HG02798 (cell line): ENCODE data around the gene MYO1B.

Source experiments
- ATAC-seq: cut with Tn5 transposase; IDR thresholded peaks from one replicate; pipeline ENCODE4 v1.9.1; 2021; ENCODE audit warnings: mild to moderate bottlenecking; ENCODE audit not compliant: unreplicated experiment, poor library complexity

MYO1B gene

DNA sequence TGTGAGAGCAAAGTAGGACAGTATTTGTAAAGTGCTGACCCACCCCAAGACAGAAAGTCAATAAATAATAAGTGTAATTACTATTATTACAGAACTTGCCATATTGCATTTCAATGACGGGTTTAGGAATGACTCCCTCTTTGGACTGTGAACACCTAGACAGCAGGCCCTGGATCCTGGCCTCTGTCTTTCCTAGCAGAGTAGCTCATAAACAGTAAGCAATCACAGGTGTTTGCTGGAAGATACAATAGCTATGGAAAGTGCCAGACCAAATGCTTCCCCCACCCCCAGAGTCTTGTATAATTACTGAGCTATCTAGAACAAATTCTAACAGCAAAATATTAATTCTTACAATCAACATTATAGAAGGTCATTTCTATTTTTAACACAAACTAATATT lies 20.1 kb upstream of the MYO1B start:
- no peak for ATAC-seq

GRCh38 chr2:191225690-191226089 lies 19.5 kb upstream of the MYO1B start:
- ATAC-seq, result no peak

GRCh38 chr2:191226196-191226595 lies 19.0 kb upstream of the MYO1B start:
- ATAC-seq, result no peak

DNA sequence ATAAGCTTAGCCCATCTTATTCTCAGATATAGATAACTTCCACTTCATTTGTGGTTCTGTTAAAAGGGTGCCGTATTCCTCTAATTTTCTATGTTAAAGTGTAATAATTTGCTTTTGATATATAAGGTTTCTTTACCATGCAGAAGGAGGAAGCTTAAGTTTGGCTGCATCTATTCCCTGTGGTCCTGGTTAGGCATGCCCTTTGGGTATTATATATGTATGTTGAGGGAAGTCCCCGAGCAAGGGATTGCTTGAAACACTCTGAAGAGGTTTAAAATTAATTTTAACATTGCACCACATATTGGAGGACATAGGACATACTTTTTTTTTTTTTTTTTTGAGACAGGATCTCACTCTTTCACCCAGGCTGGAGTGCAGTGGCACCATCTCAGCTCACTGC lies 16.9 kb upstream of the MYO1B start:
- no peak for ATAC-seq

- no peak for ATAC-seq
Observed at GRCh38 chr2:191228861-191229260, 16.3 kb upstream of the MYO1B start.

- no peak for ATAC-seq
Observed at GRCh38 chr2:191230174-191230573, 15.0 kb upstream of the MYO1B start.

GRCh38 chr2:191231995-191232394 lies 13.2 kb upstream of the MYO1B start:
- no peak for ATAC-seq

- no peak for ATAC-seq
Observed at GRCh38 chr2:191233533-191233932, 11.7 kb upstream of the MYO1B start.

DNA sequence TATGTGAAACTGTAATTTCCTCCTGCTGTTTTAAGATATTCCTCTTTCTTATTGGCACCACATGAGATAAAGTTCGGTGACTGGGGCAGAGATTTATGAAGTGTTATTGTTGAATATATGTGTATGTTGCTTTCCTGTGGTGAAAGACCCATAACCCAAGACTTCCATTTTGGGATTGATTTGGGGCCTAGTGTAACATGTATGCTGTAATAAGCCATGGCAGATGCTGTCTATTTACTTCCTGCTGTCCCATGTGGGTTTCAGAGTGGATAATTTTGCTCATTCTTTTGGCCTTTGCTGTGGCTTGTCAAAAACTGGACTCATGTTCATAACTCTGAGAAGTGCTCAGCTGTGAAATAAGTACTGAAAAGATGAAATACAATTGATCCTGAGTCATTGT lies 10.8 kb upstream of the MYO1B start:
- ATAC-seq, result no peak

DNA sequence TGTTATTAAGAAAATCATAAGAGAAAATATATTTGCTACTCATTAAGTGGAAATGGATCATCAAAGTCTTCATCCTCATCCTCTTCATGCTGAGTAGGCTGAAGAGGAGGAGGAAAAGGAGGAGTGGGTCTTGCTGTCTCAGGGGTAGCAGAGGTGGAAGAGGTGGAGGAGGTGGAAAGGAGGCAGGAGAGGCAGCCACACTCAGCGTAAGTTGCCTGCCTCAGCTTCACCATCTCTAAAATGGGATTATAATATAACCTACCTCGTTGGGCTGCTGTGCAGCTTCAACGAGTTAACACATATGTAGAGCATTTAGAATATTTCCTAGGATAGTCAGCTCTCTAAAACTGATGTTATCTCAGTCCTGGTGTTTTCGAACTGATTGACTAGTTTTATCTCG lies 4.3 kb upstream of the MYO1B start:
- no peak for ATAC-seq

DNA sequence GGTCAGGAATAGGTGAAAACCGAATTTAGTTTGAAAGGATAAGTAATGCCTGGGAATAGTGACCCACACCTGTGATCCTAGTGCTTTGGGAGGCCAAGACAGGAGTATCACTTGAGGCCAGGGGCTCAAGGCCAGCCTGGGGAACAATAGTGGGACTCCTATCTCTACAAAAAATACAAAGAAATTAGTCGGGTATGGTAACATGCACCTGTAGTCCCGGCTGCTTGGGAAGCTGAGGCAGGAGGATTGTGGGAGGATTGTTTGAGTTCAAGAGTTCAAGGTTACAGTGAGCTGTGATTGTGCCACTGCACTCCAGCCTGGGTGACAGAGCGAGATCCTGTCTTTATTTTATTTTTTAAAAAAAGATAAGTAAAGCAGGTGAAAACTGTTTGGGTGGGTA lies 3.8 kb upstream of the MYO1B start:
- no peak for ATAC-seq

GRCh38 chr2:191243154-191243553 lies 2.0 kb upstream of the MYO1B start:
- ATAC-seq, result no peak

GRCh38 chr2:191244350-191244749 lies 854 bp upstream of the MYO1B start:
- no peak for ATAC-seq

DNA sequence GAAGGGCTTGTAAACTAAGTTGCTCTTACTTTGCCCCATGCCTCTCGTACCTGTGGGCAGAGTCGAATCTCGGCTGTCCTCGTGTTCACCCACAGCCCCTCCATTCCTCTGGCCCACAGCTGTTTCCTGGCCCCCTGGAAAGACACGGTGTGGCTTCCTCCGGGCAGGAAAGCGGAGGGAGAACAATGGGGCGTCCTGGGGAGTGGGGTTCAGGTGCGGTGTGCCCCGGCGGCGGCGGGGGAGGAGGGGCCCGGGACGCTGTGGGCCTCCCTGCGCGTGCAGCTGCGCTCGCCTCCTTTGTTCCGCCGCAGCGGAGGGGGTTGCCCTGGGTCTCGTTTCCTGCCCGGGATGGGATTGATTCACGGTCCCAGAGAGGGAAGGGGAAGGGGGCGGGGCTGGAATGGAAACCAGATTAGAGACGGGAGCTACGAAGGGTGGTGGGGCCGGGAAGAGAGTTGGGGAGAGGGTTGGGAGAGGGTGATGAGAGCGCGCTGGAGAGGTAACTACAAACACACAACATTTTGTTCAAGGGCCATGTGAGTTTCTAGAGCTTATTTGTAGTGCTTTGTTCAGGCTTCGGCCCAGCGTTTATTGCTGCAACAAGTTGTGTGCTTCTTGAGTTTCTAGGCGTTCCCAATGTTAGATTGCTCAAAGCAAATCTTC lies 796 bp downstream of the MYO1B start:
- ATAC-seq, result no peak

DNA sequence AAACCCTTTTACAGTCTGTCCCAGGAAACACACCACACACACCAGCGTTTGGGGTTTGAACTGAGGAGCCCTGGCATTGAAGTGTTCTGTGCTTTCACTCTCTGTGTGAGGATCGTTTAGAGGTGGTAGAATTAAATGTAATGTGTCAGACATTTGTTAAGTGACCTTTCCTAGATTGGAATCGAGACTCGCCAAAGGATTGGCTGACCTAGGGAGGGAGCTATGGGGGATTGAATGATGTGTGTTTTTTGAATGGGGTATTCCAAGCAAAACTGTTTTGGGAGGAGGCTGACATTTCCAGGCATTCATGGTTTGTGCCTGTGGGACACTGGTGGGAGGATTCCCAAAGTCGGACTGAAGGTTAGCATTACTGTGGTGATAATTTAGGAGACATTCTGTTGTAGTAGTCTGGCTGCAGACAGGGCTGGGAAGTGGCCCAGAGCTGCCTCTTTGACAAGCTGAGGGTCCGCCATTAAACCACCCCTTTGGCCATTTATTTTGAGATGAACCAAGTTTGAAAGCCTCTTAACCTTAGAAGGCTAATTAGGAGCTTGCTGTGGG lies 1.7 kb downstream of the MYO1B start:
- ATAC-seq, result no peak

DNA sequence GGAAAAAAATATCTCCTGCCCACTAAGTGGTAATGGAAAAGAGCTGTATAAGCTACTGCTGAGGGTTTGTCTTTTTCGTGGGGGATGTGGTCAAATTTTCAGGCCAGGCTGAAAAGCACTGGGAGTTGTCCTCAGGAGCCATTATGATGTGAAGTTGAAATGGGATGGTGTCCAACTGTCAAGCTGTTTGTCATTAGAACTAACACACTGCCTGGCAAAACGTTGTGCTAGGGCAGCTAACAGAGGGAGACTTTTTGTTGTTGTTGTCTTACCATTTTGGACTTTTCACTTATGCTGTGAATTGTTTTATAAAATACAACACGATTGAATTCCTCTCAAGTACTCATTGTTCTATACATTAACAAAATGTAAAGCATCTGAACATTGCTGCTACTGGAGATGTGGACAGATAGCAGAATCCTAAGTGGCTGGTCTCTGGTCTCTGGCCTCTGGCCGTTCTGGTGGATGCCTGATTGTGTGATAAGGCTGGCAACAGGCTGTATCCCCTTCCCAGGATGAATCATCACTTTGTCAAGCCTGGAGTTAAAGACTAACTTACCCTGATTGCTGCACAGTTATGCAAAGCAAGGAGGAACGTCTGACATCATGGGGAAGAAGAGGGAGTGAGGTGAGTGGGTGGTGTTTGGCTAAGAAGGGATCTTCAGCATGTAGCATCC lies 2.3 kb downstream of the MYO1B start:
- ATAC-seq, result no peak

- no peak for ATAC-seq
Observed at GRCh38 chr2:191249156-191249813, 4.1 kb downstream of the MYO1B start.

DNA sequence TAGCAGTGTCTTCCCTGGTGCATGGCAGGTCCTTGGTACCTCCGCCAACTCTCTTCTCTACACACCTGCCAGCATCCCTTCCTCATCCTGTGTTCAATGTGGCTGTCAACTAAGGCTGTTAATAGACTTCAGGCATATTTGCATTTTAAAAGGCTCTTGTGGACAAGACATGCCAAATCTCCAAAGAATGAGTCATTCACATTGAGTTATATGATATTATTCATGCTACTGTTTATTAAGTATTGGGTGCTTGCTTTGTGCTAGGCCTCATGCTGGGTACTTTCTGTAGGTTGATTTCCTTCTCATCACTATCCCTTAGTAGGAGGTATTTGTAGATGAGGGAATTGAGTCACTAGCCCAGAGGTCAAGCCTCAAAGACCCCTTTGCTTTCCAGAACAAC lies 5.2 kb downstream of the MYO1B start:
- ATAC-seq, result no peak

GRCh38 chr2:191250986-191251385 lies 5.8 kb downstream of the MYO1B start:
- ATAC-seq, result no peak

GRCh38 chr2:191252699-191253098 lies 7.5 kb downstream of the MYO1B start:
- ATAC-seq, result no peak

GRCh38 chr2:191253476-191253875 lies 8.3 kb downstream of the MYO1B start:
- no peak for ATAC-seq
